Right renal pelvis (tissue), 4 donors: Measurements from ENCODE around the gene BAZ1A. TPM values are rescaled to one million over a fixed set of nuclear protein-coding genes. Genes with fewer than 3 reads are reported as not detected.
"Not testable (repeated sequence)": the region's sequence is repeated elsewhere in the genome, so short reads cannot be mapped to it uniquely, and the experiment has no call there.

Source experiments
- DNase-seq, 4 donors: peaks; one replicate each; pipeline ENCODE4 v3.0.0-alpha.2; 2013; ENCODE audit warnings: low read depth in 4 of 4, low spot score in 3 of 4, missing footprints in 1 of 4
- polyA plus RNA-seq, 4 donors: library from polyadenylated mRNA; unstranded; fragments of 120-200 nt; gene quantifications; one replicate each; pipeline ENCODE4 v1.2.1, GENCODE V29; 2013; ENCODE audit not compliant: insufficient read length in 4 of 4

Gene BAZ1A
- polyA plus RNA-seq, 4 donors: 23.8 to 33.4 (median 24.8) TPM

GRCh38 chr14:34792598-34792997 lies 82.6 kb downstream of the BAZ1A start:
- DNase-seq: no peak

- DNase-seq: no peak
Observed at GRCh38 chr14:34785223-34786006, 89.7 kb downstream of the BAZ1A start.

DNA sequence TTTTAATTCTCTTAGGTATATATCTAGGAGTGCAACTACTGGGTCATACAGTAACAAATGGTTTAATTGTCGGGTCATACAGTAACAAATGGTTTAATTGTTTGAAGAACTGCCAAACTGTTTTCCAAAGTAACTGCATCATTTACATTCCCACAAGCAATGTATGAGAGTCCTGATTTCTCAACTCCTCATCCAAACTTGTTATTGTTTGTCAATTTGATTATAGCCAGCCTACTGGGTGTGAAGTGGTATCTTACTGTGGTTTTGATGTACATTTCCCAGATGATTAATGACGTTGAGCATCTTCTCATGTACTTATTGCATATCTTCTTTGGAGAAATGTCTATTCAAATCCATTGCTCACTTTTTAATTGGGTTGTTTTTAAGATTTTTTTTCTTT lies 93.1 kb downstream of the BAZ1A start:
- DNase-seq: no peak

- DNase-seq: no peak
Observed at GRCh38 chr14:34781242-34781641, 93.9 kb downstream of the BAZ1A start.

GRCh38 chr14:34780646-34781045 lies 94.5 kb downstream of the BAZ1A start:
- no peak for DNase-seq

GRCh38 chr14:34778744-34779143 lies 96.4 kb downstream of the BAZ1A start:
- no peak for DNase-seq

GRCh38 chr14:34776611-34777010 lies 98.5 kb downstream of the BAZ1A start:
- no peak for DNase-seq

DNA sequence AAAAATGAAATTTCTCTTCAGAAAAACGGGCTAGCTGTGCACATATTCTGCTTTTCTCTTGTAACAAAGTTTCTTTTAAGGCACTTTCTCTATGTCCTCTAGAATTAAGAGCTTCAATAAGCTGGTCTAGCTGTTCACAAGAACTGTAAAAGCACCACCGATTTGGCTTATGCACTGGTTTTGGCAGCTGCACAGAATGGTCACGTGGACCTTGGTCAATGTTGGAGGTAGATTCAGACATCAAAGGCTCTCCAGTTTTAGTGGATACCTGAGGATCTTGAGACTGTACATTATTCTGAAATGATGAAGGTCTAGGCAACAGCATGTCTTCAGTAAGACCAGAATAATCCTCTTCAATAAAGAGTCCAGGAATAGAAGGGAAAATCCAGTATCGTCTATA lies 99.2 kb downstream of the BAZ1A start:
- DNase-seq: no peak

GRCh38 chr14:34775342-34775741 lies 99.8 kb downstream of the BAZ1A start:
- DNase-seq: no peak

DNA sequence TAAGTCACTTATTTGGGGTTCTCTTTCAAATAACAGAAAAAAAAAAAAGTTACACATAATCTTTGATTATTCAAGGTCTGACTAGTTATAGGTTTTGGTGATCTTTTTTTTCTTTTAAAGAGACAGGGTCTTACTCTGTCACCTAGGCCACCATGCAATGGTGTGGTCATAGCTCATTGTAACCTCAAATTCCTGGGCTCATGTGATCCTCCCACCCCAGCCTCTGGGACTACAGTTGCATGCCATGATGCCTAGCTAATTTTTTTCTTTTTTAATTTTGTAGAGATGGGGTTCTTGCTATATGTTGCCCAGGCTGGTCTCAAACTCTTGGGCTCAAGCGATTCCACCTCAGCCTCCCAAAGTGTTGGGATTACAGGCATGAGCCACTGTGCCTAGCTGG lies 104.3 kb downstream of the BAZ1A start:
- no peak for DNase-seq

GRCh38 chr14:34766606-34767005 lies 108.6 kb downstream of the BAZ1A start:
- no peak for DNase-seq

DNA sequence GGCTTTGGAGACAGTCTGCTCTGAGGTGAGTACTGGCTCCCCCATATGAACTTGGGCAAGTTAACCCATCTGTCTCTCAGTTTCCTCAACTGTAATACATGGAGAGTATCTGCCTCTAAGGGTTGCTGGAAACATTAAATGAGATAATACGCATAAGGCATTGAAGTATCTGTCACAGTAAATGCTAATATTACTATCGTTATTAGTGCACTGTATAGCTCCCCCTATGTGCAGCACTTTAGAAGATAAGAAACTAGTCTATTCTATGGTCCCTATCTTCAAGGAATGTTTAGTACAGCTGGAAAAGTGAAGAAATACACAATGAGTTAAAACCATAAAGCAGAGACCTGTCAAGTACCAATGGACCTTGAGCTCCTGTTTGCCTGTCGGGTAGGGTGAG lies 109.1 kb downstream of the BAZ1A start:
- DNase-seq: no peak

GRCh38 chr14:34755215-34755614 lies 119.9 kb downstream of the BAZ1A start:
- no peak for DNase-seq

GRCh38 chr14:34754687-34755086 lies 120.5 kb downstream of the BAZ1A start:
- DNase-seq: no peak

DNA sequence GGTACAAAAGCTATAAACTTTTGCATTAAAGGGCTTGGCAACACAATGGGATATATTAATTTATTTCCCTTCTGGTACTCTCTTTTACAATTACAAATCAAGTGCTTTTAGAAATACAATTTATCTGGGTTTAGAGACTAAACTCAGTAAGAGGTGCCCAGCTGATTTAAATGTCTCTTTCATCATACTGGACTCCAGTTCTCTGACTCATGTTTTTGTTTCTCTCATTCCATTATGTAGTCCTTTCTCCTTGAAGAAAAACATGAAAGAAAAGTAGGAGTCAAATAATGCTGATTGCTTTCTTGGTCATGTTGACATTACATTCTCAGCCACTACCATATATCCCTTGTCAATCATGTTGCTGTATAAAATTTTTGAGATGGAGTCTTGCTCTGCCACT lies 124.5 kb downstream of the BAZ1A start:
- no peak for DNase-seq

GRCh38 chr14:34750233-34750632 lies 124.9 kb downstream of the BAZ1A start:
- no peak for DNase-seq

- no peak for DNase-seq
Observed at GRCh38 chr14:34749408-34749807, 125.8 kb downstream of the BAZ1A start.

DNA sequence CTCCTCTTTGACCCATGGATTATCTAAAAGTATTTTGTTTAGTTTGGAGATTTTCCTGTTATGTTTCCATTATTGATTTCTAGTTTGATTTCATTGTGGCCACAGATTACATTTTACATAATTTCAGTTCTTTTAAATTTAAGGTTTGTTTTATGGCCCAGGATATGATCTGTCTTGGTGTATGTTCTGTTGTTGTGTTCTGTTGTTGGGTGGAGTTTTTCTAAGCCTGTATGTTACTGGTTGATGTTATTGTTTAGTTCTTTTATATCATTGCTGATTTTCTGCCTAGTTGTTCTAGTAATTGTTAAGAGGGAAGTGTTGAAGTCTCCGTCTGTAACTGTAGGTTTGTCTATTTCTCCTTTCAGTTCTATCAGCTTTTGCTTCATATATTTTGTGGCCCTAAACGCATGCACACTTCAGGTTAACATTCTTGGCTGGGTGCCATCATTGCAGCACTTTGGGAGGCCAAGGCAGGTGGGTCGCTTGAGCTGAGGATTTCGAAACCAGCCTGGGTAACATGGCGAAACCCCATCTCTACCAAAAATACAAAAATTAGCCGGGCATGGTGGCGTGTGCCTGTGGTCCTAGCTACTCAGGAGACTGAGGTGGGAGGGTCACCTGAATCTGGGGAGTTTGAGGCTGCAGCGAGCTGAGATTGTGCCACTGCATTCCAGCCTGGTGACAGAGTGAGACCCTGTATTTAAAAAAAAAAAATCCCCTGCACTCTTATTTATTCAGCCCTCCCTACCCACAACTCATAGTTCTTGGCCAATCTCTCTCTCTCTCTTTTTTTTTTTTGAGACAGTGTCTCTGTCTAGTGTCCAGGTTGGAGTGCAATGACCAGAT lies 132.7 kb downstream of the BAZ1A start:
- no peak for DNase-seq

GRCh38 chr14:34741840-34742239 lies 133.3 kb downstream of the BAZ1A start:
- DNase-seq: no peak

DNA sequence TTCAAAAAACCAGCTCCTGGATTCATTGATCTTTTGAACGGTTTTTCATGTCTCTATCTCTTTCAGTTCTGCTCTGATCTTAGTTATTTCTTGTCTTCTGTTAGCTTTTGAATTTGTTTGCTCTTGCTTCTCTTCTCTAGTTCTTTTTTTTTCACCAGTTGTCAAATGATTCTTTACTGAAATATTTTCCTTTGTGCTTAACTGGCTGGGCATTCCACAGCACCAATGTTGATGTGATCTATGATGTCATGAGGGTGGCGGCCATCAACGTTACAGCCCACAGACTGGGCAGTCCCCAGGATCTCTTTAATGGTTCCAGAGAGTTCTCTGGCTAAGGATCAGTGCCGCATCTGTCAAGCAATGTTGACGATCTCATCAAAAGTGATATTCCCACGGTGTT lies 135.0 kb downstream of the BAZ1A start:
- not testable (repeated sequence) for DNase-seq

GRCh38 chr14:34737079-34737478 lies 138.1 kb downstream of the BAZ1A start:
- not testable (repeated sequence) for DNase-seq

DNA sequence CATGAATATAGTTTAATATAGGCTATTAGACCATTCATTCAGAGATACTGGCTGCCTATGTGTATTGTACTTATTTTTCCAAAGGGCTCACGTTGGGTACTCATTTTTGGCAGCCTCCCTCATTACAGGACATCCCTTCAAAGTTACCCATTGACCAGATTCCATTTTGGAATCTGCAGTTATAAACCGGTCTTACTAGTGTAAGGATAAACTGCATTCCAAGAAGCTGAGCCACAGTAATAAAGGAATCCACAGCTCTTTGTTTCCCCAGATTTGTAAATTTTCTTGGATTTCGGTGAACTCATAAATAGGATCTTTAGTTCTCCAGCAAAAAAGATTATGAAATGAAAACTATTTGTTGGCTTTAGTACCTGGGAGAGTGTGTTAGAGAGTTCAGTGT lies 141.9 kb downstream of the BAZ1A start:
- no peak for DNase-seq
